ENCODE results near the gene KDF1.
"Not testable (repeated sequence)": the region's sequence is repeated elsewhere in the genome, so short reads cannot be mapped to it uniquely, and the experiment has no call there.

The KDF1 gene

GRCh38 chr1:26994020-26994786, 33.9 kb upstream of the KDF1 start:
- DNase-seq = peak; percentile 35 to 60

DNA sequence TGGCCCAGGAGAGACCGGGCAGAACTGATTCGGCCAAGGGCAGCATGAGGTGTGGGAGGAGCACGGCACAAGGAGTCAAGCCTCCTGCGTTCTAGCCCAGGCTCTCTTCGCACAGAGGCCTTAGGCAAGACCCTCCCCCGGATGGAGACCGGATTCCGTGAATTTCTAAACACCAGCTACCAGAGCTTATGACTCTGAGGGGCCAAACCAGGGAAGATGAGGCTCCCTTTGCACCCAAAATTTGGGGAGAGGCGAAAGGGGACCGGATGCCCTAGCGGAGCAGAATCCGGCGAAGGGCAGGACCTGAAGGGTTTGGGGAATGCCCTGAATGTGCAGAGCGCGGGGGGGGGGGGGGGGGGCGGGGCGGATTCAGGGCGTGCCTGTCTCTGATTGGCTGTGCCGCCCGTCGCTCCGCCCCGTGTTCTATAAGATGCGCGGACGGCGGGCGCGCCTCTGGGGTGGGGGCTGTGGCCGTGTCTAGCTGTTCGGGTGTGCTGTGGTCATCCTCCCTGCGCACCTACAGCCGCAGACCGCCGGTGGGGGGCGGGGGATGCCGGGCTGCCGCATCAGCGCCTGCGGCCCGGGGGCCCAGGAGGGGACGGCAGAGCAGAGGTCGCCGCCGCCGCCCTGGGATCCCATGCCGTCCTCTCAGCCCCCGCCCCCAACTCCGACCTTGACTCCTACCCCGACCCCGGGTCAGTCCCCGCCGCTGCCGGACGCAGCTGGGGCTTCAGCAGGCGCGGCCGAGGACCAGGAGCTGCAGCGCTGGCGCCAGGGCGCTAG, 33.2 kb upstream of the KDF1 start, which contains the start of gene TRNP1:
TRNP1 (plus strand) TSS at position 456 of the 783 bp plus-strand sequence; CDS start at position 551, 95 bp downstream.
- DNase-seq = peak; percentile 83 to 85

- DNase-seq = peak; percentile 43 to 54
These were observed 31.2 kb upstream of the KDF1 start for GRCh38 chr1:26991310-26992116.

DNA sequence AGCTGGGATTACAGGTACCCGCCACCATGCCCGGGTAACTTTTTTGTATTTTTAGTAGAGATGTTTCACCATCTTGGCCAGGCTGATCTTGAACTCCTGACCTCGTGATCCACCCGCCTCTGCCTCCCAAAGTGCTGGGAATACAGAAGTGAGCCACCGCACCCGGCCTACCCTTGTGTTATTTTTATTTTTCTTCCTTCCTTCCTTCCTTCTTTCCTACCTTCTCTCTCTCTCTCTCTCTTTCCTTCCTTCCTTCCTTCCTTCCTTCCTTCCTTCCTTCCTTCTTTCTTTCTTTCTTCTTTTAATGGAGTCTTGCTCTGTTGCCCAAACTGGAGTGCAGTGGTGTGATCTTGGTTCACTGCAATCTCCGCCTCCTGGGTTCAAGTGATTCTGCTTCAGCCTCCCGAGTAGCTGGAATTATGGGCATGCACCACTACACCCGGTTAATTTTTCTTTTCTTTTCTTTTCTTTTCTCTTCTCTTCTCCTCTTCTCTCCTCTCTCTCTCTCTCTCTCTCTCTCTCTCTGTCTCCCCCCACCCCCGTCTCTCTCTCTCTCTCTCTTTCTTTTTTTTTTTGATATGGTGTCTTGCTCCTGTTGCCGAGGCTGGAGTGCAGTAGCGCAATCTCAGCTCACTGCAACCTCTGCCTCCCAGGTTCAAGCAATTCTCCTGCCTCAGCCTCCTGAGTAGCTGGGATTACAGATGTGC, 29.3 kb upstream of the KDF1 start:
- not testable (repeated sequence) for DNase-seq

GRCh38 chr1:26986658-26987057, 26.4 kb upstream of the KDF1 start:
- DNase-seq = no peak

- DNase-seq = no peak
These were observed 24.0 kb upstream of the KDF1 start for GRCh38 chr1:26984291-26984690.

DNA sequence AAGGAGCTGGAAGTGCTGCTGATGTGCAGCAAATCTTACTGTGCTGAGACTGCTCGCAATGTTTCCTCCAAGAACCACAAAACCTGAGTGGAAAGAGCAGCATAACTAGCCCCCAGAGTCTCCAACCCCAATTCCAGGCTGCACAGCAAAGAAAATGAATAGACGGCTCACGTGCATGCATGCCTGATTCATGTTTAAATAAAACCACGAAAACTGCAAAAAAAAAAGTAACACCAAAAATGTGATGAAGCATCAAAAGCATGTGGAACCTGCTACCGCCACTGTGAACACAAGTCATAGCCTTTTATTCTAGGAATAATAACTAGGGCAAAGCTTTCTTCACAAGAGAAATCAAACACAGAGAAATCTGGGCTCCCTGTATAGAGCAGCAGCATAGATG, 23.6 kb upstream of the KDF1 start:
- no peak for DNase-seq

- DNase-seq = no peak
These were observed 21.0 kb upstream of the KDF1 start for GRCh38 chr1:26981146-26981846.

GRCh38 chr1:26978901-26979300, 18.6 kb upstream of the KDF1 start:
- DNase-seq = no peak

GRCh38 chr1:26976621-26977510, 16.6 kb upstream of the KDF1 start:
- DNase-seq = no peak

DNA sequence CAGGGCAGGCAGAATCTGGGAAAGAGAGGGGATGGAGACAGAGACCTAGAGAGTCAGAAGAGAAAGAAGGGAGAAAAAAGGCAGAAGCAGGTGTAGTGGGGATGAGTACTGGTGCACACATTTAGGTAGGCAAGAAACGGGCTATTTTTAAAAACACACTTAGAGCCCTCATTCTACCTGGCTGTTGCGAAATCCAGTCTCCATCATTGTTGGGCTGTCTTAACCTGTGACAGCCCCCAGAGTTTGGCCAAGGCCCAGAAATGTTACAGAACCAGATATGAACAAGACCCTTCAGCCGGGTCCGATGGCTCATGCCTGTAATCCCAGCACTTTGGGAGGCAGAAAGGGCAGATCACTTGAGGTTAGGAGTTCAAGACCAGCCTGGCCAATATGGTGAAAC, 12.6 kb upstream of the KDF1 start:
- no peak for DNase-seq

DNA sequence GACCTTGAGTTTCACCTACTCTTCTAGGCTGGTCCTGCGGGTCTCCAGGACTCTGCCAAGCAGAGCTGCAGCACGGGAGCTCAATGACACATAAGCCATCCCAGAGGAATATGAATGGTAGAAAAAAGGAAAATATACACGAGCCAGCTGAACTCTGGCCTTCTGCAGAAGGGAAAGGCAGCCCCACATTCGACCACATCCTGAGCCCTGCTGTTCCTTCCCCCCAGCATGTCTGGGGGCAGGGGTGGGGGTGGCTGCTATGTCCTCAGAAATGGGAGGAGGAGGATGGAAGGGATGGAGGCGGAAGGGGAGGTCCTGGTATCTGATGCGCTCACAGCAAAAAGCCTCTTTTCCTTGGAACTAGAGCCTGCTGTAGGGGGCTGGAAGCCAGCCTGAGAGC, 12.1 kb upstream of the KDF1 start:
- DNase-seq = no peak

- no peak for DNase-seq
These were observed 11.3 kb upstream of the KDF1 start for GRCh38 chr1:26971590-26971989.

- DNase-seq = no peak
These were observed 10.5 kb upstream of the KDF1 start for GRCh38 chr1:26970810-26971209.

DNA sequence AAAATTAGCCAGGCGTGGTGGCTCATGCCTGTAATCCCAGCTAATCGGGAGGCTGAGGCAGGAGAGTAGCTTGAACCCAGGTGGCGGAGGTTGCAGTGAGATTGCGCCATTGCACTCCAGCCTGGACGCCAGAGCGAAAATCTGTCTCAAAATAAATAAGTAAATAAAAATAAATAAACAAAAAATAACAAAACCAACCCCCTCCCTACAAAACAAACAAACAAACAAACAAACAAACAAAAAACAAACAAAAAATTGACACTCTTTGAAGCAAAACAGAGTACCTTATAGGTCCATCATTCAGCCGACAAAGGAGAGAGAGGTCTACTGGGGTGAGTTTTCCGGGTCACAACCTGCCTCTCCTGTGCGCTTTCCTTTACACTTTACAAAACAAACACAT, 5.4 kb upstream of the KDF1 start:
- no peak for DNase-seq

GRCh38 chr1:26965213-26965612, 4.9 kb upstream of the KDF1 start:
- DNase-seq = no peak

GRCh38 chr1:26961826-26962225, 1.6 kb upstream of the KDF1 start:
- no peak for DNase-seq

GRCh38 chr1:26960625-26960966, 328 bp upstream of the KDF1 start:
- no peak for DNase-seq

DNA sequence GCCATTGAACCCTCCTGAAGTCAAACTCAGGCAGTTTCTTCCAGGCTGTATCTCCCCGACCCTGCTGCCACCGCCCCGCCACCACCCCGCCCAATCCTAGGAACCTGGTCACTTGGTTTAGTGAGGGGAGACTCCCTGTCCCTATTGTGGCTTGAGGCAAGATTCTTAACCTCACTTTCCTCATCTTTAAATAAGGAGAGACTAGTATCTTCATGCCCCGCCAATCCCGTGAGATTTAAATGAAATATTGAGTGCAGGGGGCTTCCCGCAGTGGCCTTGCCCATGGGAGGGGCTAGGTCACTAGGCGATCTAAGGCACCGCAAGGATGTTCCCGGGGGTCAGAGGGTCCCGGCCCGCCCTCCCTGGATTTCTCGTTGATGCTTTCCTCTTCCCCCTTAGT, 998 bp downstream of the KDF1 start:
- no peak for DNase-seq

GRCh38 chr1:26957306-26957705, 3.0 kb downstream of the KDF1 start:
- DNase-seq = no peak

DNA sequence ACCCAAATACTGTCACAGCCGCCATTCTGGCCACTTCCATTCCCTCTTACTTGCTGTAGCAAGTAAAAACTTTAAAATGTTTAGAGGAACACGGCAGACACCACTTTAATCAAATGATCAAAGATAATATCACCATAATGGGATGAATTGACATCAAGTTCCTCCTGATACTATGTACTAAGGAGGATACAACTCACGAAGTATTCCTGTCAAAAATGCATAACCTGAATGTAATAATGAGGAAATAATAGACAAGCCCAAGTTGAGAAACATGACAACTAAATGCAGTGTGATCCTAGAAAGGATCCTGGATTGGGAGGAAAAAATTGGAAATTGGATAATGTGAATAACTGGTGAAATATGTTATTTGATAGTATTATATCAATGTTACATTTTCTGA, 3.9 kb downstream of the KDF1 start:
- no peak for DNase-seq
